H1 (cell line): ENCODE data around the gene LEMD2. TPM values are rescaled to one million over a fixed set of nuclear protein-coding genes. Genes with fewer than 3 reads are reported as not detected.

Source experiments
- CTCF ChIA-PET: fragments of 300-600 bp; sonication (Branson Sonifier 250); formaldehyde crosslinking; loops from one replicate; lab custom pipeline; 2021; ENCODE audit not compliant: partially characterized antibody; lab: Charles Lee
- POLR2A ChIA-PET: fragments of 300-600 bp; sonication (Branson Sonifier 250); formaldehyde crosslinking; loops from one replicate; lab custom pipeline; 2021; ENCODE audit warnings: inconsistent platforms; ENCODE audit not compliant: partially characterized antibody; lab: Charles Lee
- DNase-seq, 2 experiments: peaks; one replicate each; pipeline versions ENCODE4 v3.0.0 to v3.0.0-alpha.2; 2010 to 2022; ENCODE audit warnings: low spot score in 2 of 2, low read depth in 1 of 2, mixed read lengths in 1 of 2
- FAIRE-seq: peaks from 2 replicates; lab custom pipeline; 2011; peaks lifted over from hg19 to GRCh38; lab: Jason Lieb, UNC
- H2AFZ ChIP-seq: 2 replicates; pipeline ENCODE4 v1.8.1; 2012; ENCODE audit warnings: low read length, inconsistent platforms
- H2AK5ac ChIP-seq: 2 replicates; pipeline ENCODE4 v1.6.1; 2013; ENCODE audit warnings: low read depth, low read length
- H2BK120ac ChIP-seq: replicated peaks from 2 replicates; pipeline ENCODE3; 2013; ENCODE audit warnings: low read depth, low read length, inconsistent platforms
- H2BK12ac ChIP-seq: 2 replicates; pipeline ENCODE4 v1.6.1; 2013; ENCODE audit warnings: low read depth, low read length
- H2BK15ac ChIP-seq: 2 replicates; pipeline ENCODE4 v1.6.1; 2013; ENCODE audit warnings: low read length
- H2BK20ac ChIP-seq: 2 replicates; pipeline ENCODE4 v1.6.1; 2013; ENCODE audit warnings: low read length
- H2BK5ac ChIP-seq: 2 replicates; pipeline ENCODE4 v1.6.1; 2013; ENCODE audit warnings: low read depth, low read length
- H3K14ac ChIP-seq: 2 replicates; pipeline ENCODE4 v1.6.1; 2013; ENCODE audit warnings: inconsistent platforms; ENCODE audit not compliant: insufficient read length
- H3K18ac ChIP-seq: 2 replicates; pipeline ENCODE4 v1.6.1; 2013; ENCODE audit warnings: low read length; ENCODE audit errors: extremely low read depth
- H3K23ac ChIP-seq: 2 replicates; pipeline ENCODE4 v1.6.1; 2013; ENCODE audit warnings: inconsistent platforms; ENCODE audit not compliant: insufficient read length
- H3K23me2 ChIP-seq: 2 replicates; pipeline ENCODE4 v1.6.1; 2013; ENCODE audit warnings: low read depth, low read length
- H3K27ac ChIP-seq: 2 replicates; pipeline ENCODE4 v1.6.1; 2011; ENCODE audit warnings: low read depth, low read length, inconsistent platforms
- H3K27me3 ChIP-seq, 4 experiments: replicated peaks in 1 of 4; 1 replicate in 1 of 4; 2 replicates in 3 of 4; pipeline versions ENCODE4 v1.6.1 to v1.8.1; 2011 to 2013; ENCODE audit warnings: low read length in 3 of 4, mild to moderate bottlenecking in 3 of 4, inconsistent platforms in 2 of 4, mixed read lengths in 2 of 4, moderate library complexity in 1 of 4; ENCODE audit not compliant: control insufficient read depth in 3 of 4, insufficient read depth in 3 of 4; ENCODE audit errors: extremely low read depth in 1 of 4
- H3K36me3 ChIP-seq, 4 experiments: 2 replicates each; pipeline versions ENCODE4 v1.6.1 to v1.8.1; 2011 to 2013; ENCODE audit warnings: mild to moderate bottlenecking in 4 of 4, low read length in 3 of 4, moderate library complexity in 2 of 4, control low read depth in 1 of 4, inconsistent platforms in 1 of 4; ENCODE audit not compliant: insufficient read depth in 4 of 4, control insufficient read depth in 2 of 4
- H3K4ac ChIP-seq: replicated peaks from 2 replicates; pipeline ENCODE3; 2013; ENCODE audit warnings: low read length, low read depth, mixed read lengths, inconsistent platforms; ENCODE audit not compliant: insufficient read length
- H3K4me1 ChIP-seq, 4 experiments: replicated peaks in 1 of 4; 1 replicate in 1 of 4; 2 replicates in 3 of 4; pipeline versions ENCODE4 v1.6.1 to v1.8.1; 2011 to 2013; ENCODE audit warnings: low read length in 3 of 4, inconsistent platforms in 2 of 4, mixed read lengths in 1 of 4; ENCODE audit not compliant: insufficient read depth in 4 of 4, control insufficient read depth in 3 of 4
- H3K4me2 ChIP-seq, 2 experiments: 2 replicates each; pipeline versions ENCODE4 v1.6.1 to v1.8.1; 2011 to 2013; ENCODE audit warnings: low read depth in 2 of 2, low read length in 2 of 2, control low read depth in 1 of 2, inconsistent platforms in 1 of 2, mild to moderate bottlenecking in 1 of 2; ENCODE audit not compliant: insufficient read depth in 1 of 2
- H3K4me3 ChIP-seq, 4 experiments: fragments of 200-600, 300-600 bp in 1 of 4; sonication (generic), shearing (Covaris generic), sonication (Bioruptor Twin) in 1 of 4; 2 replicates each; pipeline versions ENCODE4 v1.5.1 to v1.8.1; 2011 to 2016; ENCODE audit warnings: low read length in 4 of 4, low read depth in 3 of 4, control low read depth in 2 of 4, inconsistent platforms in 2 of 4, mild to moderate bottlenecking in 2 of 4, mixed read lengths in 1 of 4, moderate library complexity in 1 of 4; ENCODE audit not compliant: insufficient read depth in 2 of 4; ENCODE audit errors: extremely low read depth in 1 of 4
- H3K56ac ChIP-seq: replicated peaks from 2 replicates; pipeline ENCODE3; 2013; ENCODE audit warnings: low read depth, mild to moderate bottlenecking, mixed read lengths, low read length, inconsistent platforms; ENCODE audit not compliant: insufficient read length
- H3K79me1 ChIP-seq: 2 replicates; pipeline ENCODE4 v1.6.1; 2013; ENCODE audit warnings: low read depth, low read length, control low read depth
- H3K79me2 ChIP-seq, 2 experiments: 2 replicates each; pipeline versions ENCODE4 v1.6.1 to v1.8.1; 2012 to 2013; ENCODE audit warnings: low read length in 2 of 2, mild to moderate bottlenecking in 2 of 2, inconsistent platforms in 1 of 2; ENCODE audit not compliant: insufficient read depth in 2 of 2, control insufficient read depth in 1 of 2
- H3K9ac ChIP-seq, 4 experiments: replicated peaks in 1 of 4; 1 replicate in 1 of 4; 2 replicates in 3 of 4; pipeline versions ENCODE4 v1.6.1 to v1.8.1; 2011 to 2013; ENCODE audit warnings: low read depth in 3 of 4, low read length in 3 of 4, control low read depth in 2 of 4, mild to moderate bottlenecking in 2 of 4, moderate library complexity in 2 of 4, inconsistent platforms in 1 of 4; ENCODE audit errors: extremely low read depth in 1 of 4
- H3K9me3 ChIP-seq, 2 experiments: 2 replicates each; pipeline versions ENCODE4 v1.6.1 to v1.8.1; 2012 to 2013; ENCODE audit warnings: mild to moderate bottlenecking in 2 of 2, moderate library complexity in 2 of 2, control low read depth in 1 of 2, inconsistent platforms in 1 of 2, low read depth in 1 of 2, low read length in 1 of 2, mixed read lengths in 1 of 2; ENCODE audit not compliant: insufficient read depth in 2 of 2
- H4K20me1 ChIP-seq, 2 experiments: replicated peaks in 1 of 2; 2 replicates each; pipeline versions ENCODE3 to v1.8.1; 2011 to 2013; ENCODE audit warnings: inconsistent platforms in 2 of 2, low read length in 2 of 2, mild to moderate bottlenecking in 1 of 2; ENCODE audit not compliant: insufficient read depth in 2 of 2, control insufficient read depth in 1 of 2
- H4K5ac ChIP-seq: 2 replicates; pipeline ENCODE4 v1.6.1; 2013; ENCODE audit warnings: low read length, low read depth, mixed read lengths, inconsistent platforms; ENCODE audit not compliant: insufficient read length
- H4K8ac ChIP-seq: 2 replicates; pipeline ENCODE4 v1.8.0; 2013; ENCODE audit warnings: mild to moderate bottlenecking, moderate library complexity, low read length, inconsistent platforms; ENCODE audit not compliant: insufficient read depth; ENCODE audit errors: extremely low read depth
- H4K91ac ChIP-seq: replicated peaks from 2 replicates; pipeline ENCODE3; 2013; ENCODE audit warnings: low read length, mixed read lengths, inconsistent platforms; ENCODE audit not compliant: insufficient read length
- CBX5 ChIP-seq: fragments of 300-800, 300-1000 bp; sonication (generic); IDR thresholded peaks from 2 replicates; pipeline ENCODE4 v1.7.1; 2016; ENCODE audit warnings: antibody characterized with exemption, low read length, low read depth
- EGR1 ChIP-seq: IDR thresholded peaks from 2 replicates; pipeline ENCODE4 v1.6.1; 2011; ENCODE audit warnings: low read depth, low read length, borderline replicate concordance
- JUN ChIP-seq: IDR thresholded peaks from 2 replicates; pipeline ENCODE4 v1.6.1; 2011; ENCODE audit warnings: low read depth, mild to moderate bottlenecking, improper control_type of control experiment, low read length
- KDM1A ChIP-seq: fragments of 200-600, 300-600 bp; sonication (generic); IDR thresholded peaks from 2 replicates; pipeline ENCODE4 v1.7.1; 2016; ENCODE audit warnings: mild to moderate bottlenecking, low read length, borderline replicate concordance
- POLR2A ChIP-seq, 2 experiments: IDR thresholded peaks; 1 replicate in 1 of 2; 2 replicates in 1 of 2; pipeline ENCODE4 v1.6.1; 2011; ENCODE audit warnings: low read depth in 2 of 2, low read length in 2 of 2, mild to moderate bottlenecking in 2 of 2; ENCODE audit errors: control extremely low read depth in 1 of 2
- TCF12 ChIP-seq: IDR thresholded peaks from 2 replicates; pipeline ENCODE4 v1.6.1; 2011; ENCODE audit warnings: low read depth, mild to moderate bottlenecking, low read length
- ZNF274 ChIP-seq: IDR thresholded peaks from 2 replicates; pipeline ENCODE4 v1.7.0; 2012; ENCODE audit warnings: low read length, borderline replicate concordance; ENCODE audit errors: extremely low read depth
- WGBS, 2 experiments: shearing (Covaris generic) in 1 of 2; methylation state at CpG; one replicate each; pipeline versions ENCODE4 v1.1.6 to v1.1.7; 2013 to 2015; ENCODE audit warnings: low lambda C conversion rate in 2 of 2, mixed read lengths in 2 of 2, inconsistent platforms in 1 of 2, low coverage in 1 of 2, missing lambda C conversion rate in 1 of 2; ENCODE audit not compliant: insufficient replicate concordance in 2 of 2, insufficient coverage in 1 of 2, insufficient read length in 1 of 2; ENCODE audit errors: extremely low coverage in 1 of 2, missing lambda C conversion rate in 1 of 2; 5-methylcytosine and 5-hydroxymethylcytosine counted together
- polyA plus RNA-seq, 7 experiments: library from polyadenylated mRNA; depleted of rRNA in 3 of 7; stranded (reverse) in 5 of 7; unstranded in 2 of 7; fragments of >200 nt in 5 of 7; fragments of 200-250 nt in 2 of 7; gene quantifications; 1 replicate in 5 of 7; 2 replicates in 1 of 7; 4 replicates in 1 of 7; pipeline versions ENCODE4 v1.2.1 to v1.2.3, GENCODE V29; 2011 to 2013; ENCODE audit warnings: missing spikeins in 2 of 7, mixed read lengths in 2 of 7
- total RNA-seq: library from RNA; stranded (reverse); fragmentation: NEBNext Ultra II Directional; extraction: Animal tissue kit (Norgen Biotek cat#: 25700); gene quantifications from 2 replicates; pipeline ENCODE4 v1.2.1, GENCODE V29; 2021
- TF ChIP-seq, protein P1 (sequence below): IDR thresholded peaks from 2 replicates; pipeline ENCODE4 v1.6.1; 2012; ENCODE audit warnings: inconsistent platforms

The LEMD2 gene
- total and polyA plus RNA-seq, 2 of the 8 experiments (the other 6 are each of a cell fraction or from before 2014, with no cell fraction given), result 32.7 to 57.3 TPM

DNA sequence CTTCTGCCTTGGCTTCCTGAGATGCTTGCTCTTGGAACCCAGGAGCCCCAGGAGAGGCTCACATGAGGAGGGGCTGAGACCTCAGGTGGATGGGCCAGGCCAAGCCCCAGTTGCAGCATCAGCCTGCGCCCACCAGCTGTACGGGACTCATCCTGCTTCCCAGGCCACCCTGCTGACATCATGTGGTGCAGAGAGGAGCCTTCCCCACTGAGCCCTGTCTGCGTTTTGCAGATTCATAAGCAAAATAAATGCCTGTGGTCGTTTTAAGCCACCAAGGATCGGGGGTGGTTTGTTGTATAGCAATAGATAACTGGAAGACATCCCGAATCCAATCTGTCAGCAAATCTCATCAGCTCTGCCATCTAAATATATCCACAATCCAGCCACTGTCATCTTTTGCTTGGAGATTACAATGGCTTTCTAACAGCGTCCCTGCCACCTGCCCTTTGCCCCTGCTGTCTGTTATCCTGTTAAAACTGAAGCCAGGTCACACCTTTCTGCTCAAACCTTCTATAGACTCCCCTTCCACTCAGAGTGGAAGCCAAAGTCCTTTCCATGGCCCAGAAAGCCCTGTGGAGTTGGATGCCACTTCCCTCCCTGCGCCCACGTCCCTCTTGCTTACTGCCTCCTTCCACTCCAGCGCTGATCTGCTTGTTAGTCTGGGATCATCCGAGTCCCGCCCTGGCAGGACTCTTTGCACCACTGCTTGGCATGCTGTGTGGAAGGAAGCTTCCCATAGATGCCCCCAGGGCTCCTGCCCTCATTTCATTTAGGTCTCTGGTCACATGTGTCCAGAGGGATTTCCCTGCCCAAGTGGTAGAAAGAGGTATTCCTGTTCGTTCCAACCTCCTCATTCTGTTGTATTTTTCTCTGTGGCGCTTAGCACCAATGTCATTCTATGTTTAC is 38.9 kb upstream of the LEMD2 start:
- H3K23me2 ChIP-seq, result no peaks in the 10 kb centered on the region
- 83% methylated on average over 14 of the region's 14 CpGs; no CpG with 5 or more reads in 1 of the 2 experiments for WGBS, 2 experiments
- no peak overlapping the region for H3K4me2 ChIP-seq
- H3K56ac ChIP-seq, result no peak overlapping the region
- H4K8ac ChIP-seq, result peak overlapping the region; percentile 42; the same call in 1 of the 2 replicates
- H3K23ac ChIP-seq, result no peak overlapping the region
- peak overlapping the region; percentile 71; the same call in 1 of the 2 replicates for H3K18ac ChIP-seq
- H2AFZ ChIP-seq, result no peak overlapping the region
- H2BK15ac ChIP-seq, result peak overlapping the region; percentile 88; the same call in 1 of the 2 replicates
- POLR2A ChIA-PET, result interaction anchor here (1.1 to 1.2 kb wide), 2 partner anchors 10 to 46 kb away, joined by 3 read pairs; no protein-coding TSS in a partner anchor
- no peak overlapping the region for H3K9ac ChIP-seq
- peak overlapping the region; percentile 69 for H2BK120ac ChIP-seq
- peak overlapping the region; percentile 44 for H4K91ac ChIP-seq
- peaks cover 0 to 24% (median 12%) of the 10 kb centered on the region in 4 experiments; a peak in 6 of 7 replicates for H3K4me1 ChIP-seq
- no peak overlapping the region for H3K27ac ChIP-seq
- no peak overlapping the region for H3K4ac ChIP-seq
- FAIRE-seq, result no peak
- TF ChIP-seq CBX5 (no peak), ZNF274 (no peak), KDM1A (no peak), EGR1 (no peak), JUN (no peak), TCF12 (no peak), POLR2A (IDR thresholded peaks at IDR 0.05; ENCODE audit: control extremely low read depth in 1 of 2, low read depth in 2 of 2, low read length in 2 of 2) (no peak)
- TF ChIP-seq, protein P1, sequence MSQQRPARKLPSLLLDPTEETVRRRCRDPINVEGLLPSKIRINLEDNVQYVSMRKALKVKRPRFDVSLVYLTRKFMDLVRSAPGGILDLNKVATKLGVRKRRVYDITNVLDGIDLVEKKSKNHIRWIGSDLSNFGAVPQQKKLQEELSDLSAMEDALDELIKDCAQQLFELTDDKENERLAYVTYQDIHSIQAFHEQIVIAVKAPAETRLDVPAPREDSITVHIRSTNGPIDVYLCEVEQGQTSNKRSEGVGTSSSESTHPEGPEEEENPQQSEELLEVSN, result no peak
- TF ChIP-seq, all 59 proteins: peak for 0
- Histone ChIP-seq H3K14ac (no peak overlapping the region), H3K9me3 (no peaks in the 10 kb centered on the region; a peak in 1 of 4 replicates), H4K5ac (no peak overlapping the region), H3K27me3 (no peaks in the 10 kb centered on the region), H3K79me1 (no peaks in the 10 kb centered on the region), H2AK5ac (peak overlapping the region; percentile 75; the same call in 1 of the 2 replicates), H2BK12ac (peak overlapping the region; percentile 90; the same call in 1 of the 2 replicates), H4K20me1 (no peaks in the 10 kb centered on the region), H2BK5ac (no peak overlapping the region), H3K4me3 (no peak overlapping the region), H3K36me3 (no peaks in the 10 kb centered on the region), H3K79me2 (no peaks in the 10 kb centered on the region), H2BK20ac (peak overlapping the region; percentile 72)
- DNase-seq, result no peak
- CTCF ChIA-PET, result interaction anchor here (1.0 to 7.4 kb wide), 12 partner anchors 9 to 200 kb away, joined by 3 to 97 read pairs (median 4); no protein-coding TSS in a partner anchor
